COLO829 (cell line): ENCODE data around the gene FGR.

Experiments
- DNase-seq: peaks from one replicate; pipeline ENCODE4 v3.0.0; 2012; ENCODE audit warnings: low spot score

FGR gene

GRCh38 chr1:27585684-27586083, 49.3 kb downstream of the FGR start:
- no peak for DNase-seq

GRCh38 chr1:27584453-27584852, 50.5 kb downstream of the FGR start:
- DNase-seq: no peak

GRCh38 chr1:27583479-27583878, 51.5 kb downstream of the FGR start:
- DNase-seq: no peak

- no peak for DNase-seq
These were observed 53.2 kb downstream of the FGR start for GRCh38 chr1:27581823-27582243.

- DNase-seq: no peak
These were observed 57.3 kb downstream of the FGR start for GRCh38 chr1:27577504-27578188.

DNA sequence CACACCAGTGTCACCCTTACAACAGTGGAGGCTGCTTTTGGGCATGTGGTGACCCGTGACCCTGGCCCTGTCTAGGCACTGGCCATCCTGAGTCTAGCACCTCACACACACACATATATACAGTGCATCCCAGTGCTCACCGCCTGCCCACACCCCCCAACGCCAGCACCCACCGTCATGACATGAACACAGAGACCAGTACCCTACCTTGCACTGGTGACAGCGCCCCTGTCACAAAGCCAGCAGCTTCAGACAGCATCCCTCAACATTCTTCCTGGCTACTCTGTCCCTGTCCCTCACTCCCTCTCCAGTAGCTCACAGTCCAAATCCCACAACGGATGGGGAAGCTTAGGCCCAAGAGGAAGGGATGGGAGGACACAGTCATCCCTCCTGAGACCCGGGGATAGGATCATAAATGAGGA, 58.2 kb downstream of the FGR start:
- no peak for DNase-seq

- DNase-seq: no peak
These were observed 59.1 kb downstream of the FGR start for GRCh38 chr1:27575840-27576331.

GRCh38 chr1:27574871-27575831, 59.8 kb downstream of the FGR start:
- no peak for DNase-seq

DNA sequence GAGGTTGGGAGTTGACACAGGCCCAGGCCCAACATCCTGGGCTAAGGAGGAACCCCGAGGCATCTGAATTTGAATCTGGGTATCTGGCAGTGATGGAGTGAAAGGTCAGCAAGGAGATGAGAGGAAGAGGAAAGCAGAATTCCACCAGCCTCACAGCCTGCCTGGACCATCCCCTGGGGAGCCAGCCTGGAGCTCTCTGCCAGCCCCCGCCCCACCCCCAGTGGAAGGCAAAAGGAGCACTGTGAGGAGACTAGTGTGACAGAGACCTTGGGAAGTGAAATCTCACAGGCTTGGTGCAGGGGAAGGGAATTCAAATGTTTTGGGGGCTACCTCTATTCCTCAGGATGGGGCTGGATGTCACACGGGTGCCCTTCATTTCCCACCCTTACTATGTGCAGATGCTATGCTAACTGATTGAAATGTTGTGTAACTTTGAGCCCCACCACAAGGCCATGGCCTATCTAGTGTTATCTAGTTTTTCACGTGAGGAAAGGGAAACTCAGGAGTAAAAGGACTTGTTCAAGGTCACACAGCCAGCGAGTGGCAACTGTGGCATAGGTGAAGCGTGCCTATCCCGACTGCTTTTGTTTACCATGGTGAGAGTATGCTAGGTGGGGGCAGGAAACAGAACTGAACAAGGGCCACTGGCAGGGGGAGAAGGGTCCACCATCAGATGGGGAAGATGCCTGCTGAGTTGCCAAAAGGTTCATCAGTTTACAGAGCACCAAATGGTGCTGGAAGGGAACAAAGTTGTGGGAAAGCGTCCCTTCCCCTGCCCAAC, 60.8 kb downstream of the FGR start:
- no peak for DNase-seq

- DNase-seq: no peak
These were observed 62.1 kb downstream of the FGR start for GRCh38 chr1:27572679-27573426.

DNA sequence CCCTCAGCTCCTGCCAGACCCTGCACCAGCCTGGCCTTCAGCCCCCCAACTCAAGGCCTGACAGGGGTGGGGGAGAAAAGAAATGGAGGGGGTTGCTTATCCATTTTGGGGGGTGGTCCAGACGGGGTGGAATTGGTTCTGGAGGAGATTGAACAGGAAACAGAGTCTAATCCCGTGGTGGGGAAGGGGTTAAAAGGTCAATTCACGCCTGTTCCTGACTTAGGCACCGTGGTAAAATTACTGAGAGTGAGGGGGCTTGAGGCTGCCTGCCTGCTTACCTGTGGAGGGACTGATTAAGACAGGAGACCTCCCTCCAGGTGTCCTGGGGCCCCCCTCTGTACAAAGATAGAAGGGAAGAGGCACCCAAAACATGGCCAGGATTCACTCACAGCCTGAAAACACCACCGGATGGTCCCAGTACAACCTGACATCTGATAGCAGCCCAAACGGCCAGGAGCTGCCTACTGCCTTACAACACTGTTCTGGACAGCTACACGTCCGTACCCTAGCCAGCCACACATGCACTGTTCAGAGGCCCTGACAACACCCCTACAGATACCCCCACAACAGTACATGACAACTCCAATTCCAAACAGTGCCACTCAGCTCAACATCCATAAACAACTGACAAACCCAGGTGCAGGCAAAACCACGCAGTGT, 62.8 kb downstream of the FGR start:
- DNase-seq: no peak

GRCh38 chr1:27571439-27572018, 63.5 kb downstream of the FGR start:
- DNase-seq: no peak

DNA sequence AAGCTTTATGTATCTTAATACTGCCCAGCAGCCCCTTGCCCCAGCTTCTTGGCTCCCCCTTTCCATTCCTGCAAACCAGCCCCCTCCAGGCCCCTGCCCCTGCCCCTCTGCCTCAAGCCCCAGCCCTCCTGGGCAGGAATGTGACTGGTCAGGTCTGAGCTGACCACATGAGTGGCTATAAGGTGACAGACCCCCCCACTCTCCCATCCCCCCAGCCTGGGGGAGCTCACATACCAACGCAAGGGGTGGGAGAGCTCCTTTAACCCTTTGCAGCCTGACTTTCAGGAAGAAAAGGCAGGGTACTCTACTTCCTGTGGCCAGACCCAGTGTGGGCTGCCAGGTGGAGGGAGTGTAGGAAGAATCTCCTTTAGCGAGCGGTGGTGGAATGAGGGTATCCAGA, 64.2 kb downstream of the FGR start:
- no peak for DNase-seq

DNA sequence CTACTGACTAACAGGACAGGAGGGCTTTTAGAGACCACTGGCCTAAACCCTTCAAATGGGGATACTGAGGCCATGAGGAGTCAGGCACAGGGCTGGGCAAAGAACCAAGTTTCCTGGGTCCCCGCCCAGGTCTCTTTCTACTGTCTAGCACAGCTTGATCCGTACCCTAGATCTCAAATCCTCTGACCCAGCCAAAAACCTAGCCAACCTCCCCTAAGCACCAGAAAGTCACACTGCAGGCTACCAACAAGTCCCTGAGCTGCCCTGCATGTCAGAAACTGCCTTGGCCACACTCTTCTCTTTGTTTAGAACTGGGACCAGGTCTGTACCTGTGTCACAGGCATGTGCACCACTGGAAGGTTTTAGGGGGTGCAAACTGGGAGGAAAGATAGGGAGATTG, 64.6 kb downstream of the FGR start:
- no peak for DNase-seq

GRCh38 chr1:27569506-27570291, 65.3 kb downstream of the FGR start:
- DNase-seq: no peak

GRCh38 chr1:27569088-27569460, 65.9 kb downstream of the FGR start:
- no peak for DNase-seq

DNA sequence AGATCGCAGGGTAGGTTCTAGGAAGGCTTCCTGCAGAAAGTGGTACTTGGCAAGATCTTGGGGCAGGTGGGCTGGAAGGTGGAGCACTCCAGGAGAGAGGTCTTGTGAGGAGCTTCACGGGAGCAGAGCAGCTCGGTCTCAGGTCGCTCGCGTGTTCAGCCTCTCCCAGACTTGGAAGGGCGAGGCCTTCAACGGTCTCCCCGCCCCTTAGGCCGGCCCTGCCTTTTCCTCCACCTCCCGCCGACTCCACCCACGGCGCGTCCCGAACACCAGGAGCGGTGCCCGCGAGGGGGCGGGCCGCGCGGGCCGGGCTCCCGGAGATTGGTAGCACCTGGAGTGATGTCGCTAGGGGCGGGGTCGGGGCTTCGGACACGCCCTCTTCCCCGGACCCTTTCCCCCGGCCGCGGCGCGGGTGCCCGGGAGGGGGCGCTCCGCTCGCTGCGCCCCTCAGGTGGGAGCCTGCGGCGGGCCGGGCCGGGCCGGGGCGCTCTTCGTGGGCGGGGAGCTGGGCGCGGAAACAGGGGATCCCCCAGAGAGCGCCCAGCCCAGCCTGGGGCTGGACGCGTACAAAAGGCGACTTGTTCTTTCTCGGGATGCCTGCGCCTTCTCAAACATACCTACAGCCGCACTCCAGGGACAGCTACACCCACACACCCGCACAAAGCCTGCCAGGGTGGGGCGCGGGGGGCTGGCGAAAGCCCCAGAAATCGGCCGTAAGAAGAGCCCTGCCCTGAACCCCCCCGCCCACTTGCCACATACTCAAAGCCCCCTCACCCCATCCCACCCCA, 66.5 kb downstream of the FGR start:
- peak; percentile 85 for DNase-seq

DNA sequence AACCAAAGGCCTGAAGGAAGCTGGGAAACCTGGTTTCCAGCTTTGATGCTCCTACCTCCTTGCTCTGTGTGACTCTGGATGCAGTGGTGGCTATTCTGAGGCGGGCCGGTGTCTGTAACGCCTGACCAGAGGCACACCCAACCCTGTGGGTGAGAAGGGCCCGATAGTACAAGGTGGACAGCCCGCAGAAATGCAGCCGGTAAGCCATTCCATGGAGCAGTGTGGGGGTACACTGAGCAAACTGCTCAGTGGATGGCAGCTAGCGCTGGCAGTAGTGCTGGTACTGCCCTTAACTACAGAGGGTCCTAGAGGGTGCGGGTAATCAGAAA, 67.0 kb downstream of the FGR start:
- DNase-seq: no peak

GRCh38 chr1:27567146-27567526, 67.8 kb downstream of the FGR start:
- DNase-seq: no peak
